Effector CD4-positive, alpha-beta T cell (primary cell): Measurements from ENCODE around the gene SLIT3.

Experiments used
- DNase-seq: peaks from one replicate; pipeline ENCODE4 v3.0.0-alpha.2; 2020

The SLIT3 gene

GRCh38 chr5:169067751-169068173, 233.2 kb downstream of the SLIT3 start:
- no peak for DNase-seq

- no peak for DNase-seq
Measured at GRCh38 chr5:169065400-169065799, 235.5 kb downstream of the SLIT3 start.

- no peak for DNase-seq
Measured at GRCh38 chr5:169064093-169064492, 236.8 kb downstream of the SLIT3 start.

GRCh38 chr5:169063316-169063953, 237.5 kb downstream of the SLIT3 start:
- no peak for DNase-seq

- DNase-seq: no peak
Measured at GRCh38 chr5:169062690-169063089, 238.2 kb downstream of the SLIT3 start.

GRCh38 chr5:169054506-169054905, 246.4 kb downstream of the SLIT3 start:
- no peak for DNase-seq

- DNase-seq: no peak
Measured at GRCh38 chr5:169052207-169052606, 248.7 kb downstream of the SLIT3 start.

GRCh38 chr5:169051351-169051750, 249.6 kb downstream of the SLIT3 start:
- DNase-seq: no peak

GRCh38 chr5:169050636-169051035, 250.3 kb downstream of the SLIT3 start:
- DNase-seq: no peak

GRCh38 chr5:169050146-169050571, 250.8 kb downstream of the SLIT3 start:
- DNase-seq: no peak

- no peak for DNase-seq
Measured at GRCh38 chr5:169049712-169050111, 251.2 kb downstream of the SLIT3 start.

GRCh38 chr5:169048181-169049125, 252.5 kb downstream of the SLIT3 start:
- DNase-seq: no peak

GRCh38 chr5:169044962-169045361, 256.0 kb downstream of the SLIT3 start:
- DNase-seq: no peak

- DNase-seq: no peak
Measured at GRCh38 chr5:169041180-169041579, 259.8 kb downstream of the SLIT3 start.

- no peak for DNase-seq
Measured at GRCh38 chr5:169039592-169039991, 261.3 kb downstream of the SLIT3 start.

- DNase-seq: no peak
Measured at GRCh38 chr5:169037466-169037865, 263.5 kb downstream of the SLIT3 start.

- no peak for DNase-seq
Measured at GRCh38 chr5:169036079-169036805, 264.7 kb downstream of the SLIT3 start.

GRCh38 chr5:169029661-169030274, 271.2 kb downstream of the SLIT3 start:
- no peak for DNase-seq

- DNase-seq: no peak
Measured at GRCh38 chr5:169029037-169029436, 271.9 kb downstream of the SLIT3 start.

- no peak for DNase-seq
Measured at GRCh38 chr5:169027501-169028061, 273.4 kb downstream of the SLIT3 start.

- no peak for DNase-seq
Measured at GRCh38 chr5:169025491-169025890, 275.4 kb downstream of the SLIT3 start.

GRCh38 chr5:169024421-169024820, 276.5 kb downstream of the SLIT3 start:
- DNase-seq: no peak

GRCh38 chr5:169022718-169023117, 278.2 kb downstream of the SLIT3 start:
- DNase-seq: no peak
